GM18861 (cell line): Measurements from ENCODE around the gene RSBN1.
"Not testable (repeated sequence)": the region's sequence is repeated elsewhere in the genome, so short reads cannot be mapped to it uniquely, and the experiment has no call there.

Experiments used
- ATAC-seq: cut with Tn5 transposase; IDR thresholded peaks from one replicate; pipeline ENCODE4 v1.9.1; 2021; ENCODE audit not compliant: unreplicated experiment

The RSBN1 gene

GRCh38 chr1:113749402-113749801 lies 62.9 kb downstream of the RSBN1 start:
- ATAC-seq, result no peak

GRCh38 chr1:113747376-113747775 lies 64.9 kb downstream of the RSBN1 start:
- ATAC-seq, result no peak

- ATAC-seq, result no peak
Measured at GRCh38 chr1:113745425-113745824, 66.9 kb downstream of the RSBN1 start.

GRCh38 chr1:113744114-113744513 lies 68.2 kb downstream of the RSBN1 start:
- ATAC-seq, result no peak

- ATAC-seq, result no peak
Measured at GRCh38 chr1:113742515-113742914, 69.8 kb downstream of the RSBN1 start.

- no peak for ATAC-seq
Measured at GRCh38 chr1:113734357-113735055, 77.8 kb downstream of the RSBN1 start.

GRCh38 chr1:113732802-113733201 lies 79.5 kb downstream of the RSBN1 start:
- no peak for ATAC-seq

- ATAC-seq, result no peak
Measured at GRCh38 chr1:113721010-113721409, 91.3 kb downstream of the RSBN1 start.

- ATAC-seq, result not testable (repeated sequence)
Measured at GRCh38 chr1:113718621-113719020, 93.7 kb downstream of the RSBN1 start.

GRCh38 chr1:113717506-113717905 lies 94.8 kb downstream of the RSBN1 start:
- ATAC-seq, result not testable (repeated sequence)

GRCh38 chr1:113714606-113715269 lies 97.5 kb downstream of the RSBN1 start:
- no peak for ATAC-seq
